Neural progenitor cell (in vitro differentiated cells): ENCODE measurements around the gene IFNK. TPM values are rescaled to one million over a fixed set of nuclear protein-coding genes. Genes with fewer than 3 reads are reported as not detected.
"Not testable (repeated sequence)": the region's sequence is repeated elsewhere in the genome, so short reads cannot be mapped to it uniquely, and the experiment has no call there.

ENCODE experiments used
- DNase-seq: peaks from one replicate; pipeline ENCODE4 v3.0.0-alpha.2; 2016; ENCODE audit warnings: low spot score
- H2AFZ ChIP-seq: fragments of 200-600 bp; sonication (generic); replicated peaks from 2 replicates; pipeline ENCODE4 v1.6.1; 2016; ENCODE audit warnings: antibody characterized with exemption
- H3F3A ChIP-seq: fragments of 200-600 bp; sonication (generic); 2 replicates; pipeline ENCODE4 v1.6.1; 2016; ENCODE audit warnings: antibody characterized with exemption, low read depth
- H3K27ac ChIP-seq: fragments of 200-600 bp; sonication (generic); 2 replicates; pipeline ENCODE4 v1.5.1; 2016; ENCODE audit warnings: mild to moderate bottlenecking
- H3K27me3 ChIP-seq: fragments of 200-600 bp; sonication (generic); 2 replicates; pipeline ENCODE4 v1.6.1; 2016; ENCODE audit warnings: mild to moderate bottlenecking, moderate library complexity
- H3K36me3 ChIP-seq: fragments of 200-600 bp; sonication (generic); 2 replicates; pipeline ENCODE4 v1.5.1; 2016
- H3K4me1 ChIP-seq: fragments of 200-600 bp; sonication (generic); 2 replicates; pipeline ENCODE4 v1.6.1; 2016; ENCODE audit warnings: mixed run types
- H3K4me2 ChIP-seq: fragments of 200-600 bp; sonication (generic); 2 replicates; pipeline ENCODE4 v1.6.1; 2016
- H3K4me3 ChIP-seq: fragments of 200-600 bp; sonication (generic); 2 replicates; pipeline ENCODE4 v1.5.1; 2016
- H3K79me2 ChIP-seq: fragments of 200-600 bp; sonication (generic); 2 replicates; pipeline ENCODE4 v1.6.1; 2016; ENCODE audit warnings: low read depth
- H3K9ac ChIP-seq: fragments of 200-600 bp; sonication (generic); 2 replicates; pipeline ENCODE4 v1.6.1; 2016
- H3K9me3 ChIP-seq: fragments of 200-600 bp; sonication (generic); 2 replicates; pipeline ENCODE4 v1.5.1; 2016; ENCODE audit warnings: low read depth
- H4K20me1 ChIP-seq: fragments of 200-600 bp; sonication (generic); 2 replicates; pipeline ENCODE4 v1.6.1; 2016; ENCODE audit warnings: low read depth
- H3K27ac Mint-ChIP-seq: 3 replicates; pipeline ENCODE4 v1.8.0; 2021; ENCODE audit warnings: mixed read lengths
- H3K27me3 Mint-ChIP-seq: 2 replicates; pipeline ENCODE4 v1.8.0; 2022; ENCODE audit warnings: low read depth, mild to moderate bottlenecking, inconsistent platforms, moderate library complexity, mixed read lengths; ENCODE audit not compliant: insufficient read depth
- H3K36me3 Mint-ChIP-seq: 3 replicates; pipeline ENCODE4 v1.8.0; 2021; ENCODE audit warnings: mixed read lengths
- H3K4me1 Mint-ChIP-seq: 3 replicates; pipeline ENCODE4 v1.8.0; 2021; ENCODE audit warnings: mixed read lengths
- H3K4me3 Mint-ChIP-seq: 3 replicates; pipeline ENCODE4 v1.8.0; 2021; ENCODE audit warnings: mild to moderate bottlenecking, moderate library complexity, mixed read lengths
- H3K9me3 Mint-ChIP-seq: 3 replicates; pipeline ENCODE4 v1.8.0; 2020; ENCODE audit warnings: mixed read lengths
- EZH2 ChIP-seq: fragments of 200-600 bp; sonication (generic); IDR thresholded peaks from 2 replicates; pipeline ENCODE4 v1.6.1; 2017; ENCODE audit warnings: antibody characterized with exemption, mild to moderate bottlenecking, moderate library complexity
- EZH2phosphoT487 ChIP-seq: fragments of 200-600 bp; sonication (generic); IDR thresholded peaks from 2 replicates; pipeline ENCODE4 v1.6.1; 2017; ENCODE audit warnings: antibody characterized with exemption
- total RNA-seq: library from RNA; depleted of rRNA; stranded (reverse); fragments of >200 nt; gene quantifications from 2 replicates; pipeline ENCODE4 v1.2.3, GENCODE V29; 2015; ENCODE audit warnings: low replicate concordance
- TF ChIP-seq, protein P1 (sequence below): fragments of 200-600 bp; sonication (generic); IDR thresholded peaks from 2 replicates; pipeline ENCODE4 v1.5.1; 2017; ENCODE audit warnings: antibody characterized with exemption, mild to moderate bottlenecking

Gene IFNK
- total RNA-seq, 1 donor from 2014 or later = not detected

DNA sequence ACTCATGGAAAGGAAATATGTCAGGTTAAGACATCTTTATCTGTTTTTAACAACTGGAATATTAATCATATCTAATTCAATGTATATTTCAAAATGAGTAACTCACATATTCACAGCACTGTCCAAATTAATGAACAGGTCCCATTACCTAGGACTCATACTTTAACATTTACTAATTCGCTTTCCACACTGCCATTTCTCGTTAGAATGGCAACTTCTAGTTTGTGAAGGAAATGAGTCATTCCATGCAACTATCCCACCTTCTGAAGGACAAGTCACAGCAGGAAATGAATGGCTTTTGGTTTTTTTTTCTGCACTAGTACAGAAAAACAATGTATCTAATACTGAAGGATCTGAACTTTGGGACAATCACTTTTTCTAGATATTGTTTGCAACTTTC lies 24.6 kb upstream of the IFNK start:
- Mint-ChIP-seq H3K4me3 (no peak overlapping the region), H3K4me1 (peaks cover 48% of the 10 kb centered on the region)

DNA sequence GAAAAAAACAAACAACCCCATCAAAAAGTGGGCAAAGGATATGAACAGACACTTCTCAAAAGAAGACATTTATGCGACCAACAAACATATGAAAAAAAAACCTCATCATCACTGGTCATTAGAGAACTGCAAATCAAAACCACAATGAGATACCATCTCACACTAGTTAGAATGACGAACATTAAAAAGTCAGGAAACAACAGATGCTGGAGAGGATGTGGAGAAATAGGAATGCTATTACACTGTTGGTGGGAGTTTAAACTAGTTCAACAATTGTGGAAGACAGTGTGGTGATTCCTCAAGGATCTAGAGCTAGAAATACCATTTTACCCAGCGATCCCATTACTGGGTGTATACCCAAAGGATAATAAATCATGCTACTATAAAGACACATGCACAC lies 23.2 kb upstream of the IFNK start:
- peaks cover 15% of the 10 kb centered on the region for H3K9me3 Mint-ChIP-seq
- not testable (repeated sequence) for H2AFZ ChIP-seq, H3K27ac Mint-ChIP-seq, H3K27ac ChIP-seq, H3K9ac ChIP-seq, H3K27me3 Mint-ChIP-seq, H3K4me2 ChIP-seq, H3K4me3 ChIP-seq, H3K9me3 ChIP-seq, DNase-seq, H3K27me3 ChIP-seq, H3K36me3 ChIP-seq, H3K4me3 Mint-ChIP-seq
- Histone ChIP-seq H3K79me2 (peaks cover 63% of the 10 kb centered on the region), H3F3A (peaks cover 37% of the 10 kb centered on the region), H4K20me1 (peaks cover 22% of the 10 kb centered on the region), H3K4me1 (peaks cover 62% of the 10 kb centered on the region)
- H3K36me3 Mint-ChIP-seq = peaks cover 13% of the 10 kb centered on the region
- peaks cover 43% of the 10 kb centered on the region for H3K4me1 Mint-ChIP-seq

More for the DNA sequence above, 24.6 kb upstream of the IFNK start:
- no peaks in the 10 kb centered on the region for H3K9me3 ChIP-seq
- H3K79me2 ChIP-seq = peaks cover 69% of the 10 kb centered on the region
- peaks cover 4% of the 10 kb centered on the region for H3K27me3 Mint-ChIP-seq
- no peak overlapping the region for H3K4me3 ChIP-seq
- H3K4me2 ChIP-seq = peak overlapping the region; percentile 33
- H3K9me3 Mint-ChIP-seq = peaks cover 10% of the 10 kb centered on the region
- H4K20me1 ChIP-seq = peaks cover 22% of the 10 kb centered on the region
- no peaks in the 10 kb centered on the region for H3K36me3 ChIP-seq
- no peak overlapping the region for H2AFZ ChIP-seq
- H3K27ac Mint-ChIP-seq = no peak overlapping the region
- no peak for DNase-seq
- peaks cover 37% of the 10 kb centered on the region for H3F3A ChIP-seq
- TF ChIP-seq, protein P1, sequence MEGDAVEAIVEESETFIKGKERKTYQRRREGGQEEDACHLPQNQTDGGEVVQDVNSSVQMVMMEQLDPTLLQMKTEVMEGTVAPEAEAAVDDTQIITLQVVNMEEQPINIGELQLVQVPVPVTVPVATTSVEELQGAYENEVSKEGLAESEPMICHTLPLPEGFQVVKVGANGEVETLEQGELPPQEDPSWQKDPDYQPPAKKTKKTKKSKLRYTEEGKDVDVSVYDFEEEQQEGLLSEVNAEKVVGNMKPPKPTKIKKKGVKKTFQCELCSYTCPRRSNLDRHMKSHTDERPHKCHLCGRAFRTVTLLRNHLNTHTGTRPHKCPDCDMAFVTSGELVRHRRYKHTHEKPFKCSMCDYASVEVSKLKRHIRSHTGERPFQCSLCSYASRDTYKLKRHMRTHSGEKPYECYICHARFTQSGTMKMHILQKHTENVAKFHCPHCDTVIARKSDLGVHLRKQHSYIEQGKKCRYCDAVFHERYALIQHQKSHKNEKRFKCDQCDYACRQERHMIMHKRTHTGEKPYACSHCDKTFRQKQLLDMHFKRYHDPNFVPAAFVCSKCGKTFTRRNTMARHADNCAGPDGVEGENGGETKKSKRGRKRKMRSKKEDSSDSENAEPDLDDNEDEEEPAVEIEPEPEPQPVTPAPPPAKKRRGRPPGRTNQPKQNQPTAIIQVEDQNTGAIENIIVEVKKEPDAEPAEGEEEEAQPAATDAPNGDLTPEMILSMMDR = no peak
- TF ChIP-seq EZH2phosphoT487 (no peak), EZH2 (no peak)
- H3K4me1 ChIP-seq = peaks cover 67% of the 10 kb centered on the region
- no peaks in the 10 kb centered on the region for H3K27me3 ChIP-seq
- no peak overlapping the region for H3K9ac ChIP-seq
- no peak overlapping the region for H3K27ac ChIP-seq
- H3K36me3 Mint-ChIP-seq = peaks cover 11% of the 10 kb centered on the region

DNA sequence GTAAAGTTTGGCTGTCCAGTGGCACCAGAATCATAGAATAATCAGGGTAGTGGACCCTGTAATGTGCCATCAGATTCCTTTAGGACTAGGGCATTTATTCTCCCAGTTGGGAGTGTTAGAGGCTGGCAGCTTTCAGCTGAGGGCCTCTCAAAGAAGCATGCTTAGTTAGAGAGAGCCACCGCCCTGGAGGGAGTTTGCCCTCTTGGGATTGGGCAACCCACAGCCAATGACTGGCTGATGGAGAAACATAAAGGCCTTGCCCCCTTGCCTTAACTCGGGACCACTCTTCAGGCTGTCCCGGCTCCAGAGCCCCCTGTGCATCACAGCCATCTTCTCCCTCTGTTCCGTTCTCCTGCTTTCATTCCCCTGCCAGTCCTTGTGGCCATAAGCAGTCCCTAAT lies 20.5 kb upstream of the IFNK start:
- Histone ChIP-seq H2AFZ (no peak overlapping the region), H3K9me3 (no peaks in the 10 kb centered on the region), H3K27me3 (no peaks in the 10 kb centered on the region), H3F3A (peaks cover 20% of the 10 kb centered on the region), H3K27ac (peak overlapping the region; percentile 49), H3K4me1 (peaks cover 35% of the 10 kb centered on the region), H3K36me3 (no peaks in the 10 kb centered on the region), H3K79me2 (peaks cover 46% of the 10 kb centered on the region), H3K4me3 (no peak overlapping the region), H3K4me2 (peak overlapping the region; percentile 21), H3K9ac (no peak overlapping the region), H4K20me1 (peaks cover 10% of the 10 kb centered on the region)
- no peak for DNase-seq
- Mint-ChIP-seq H3K36me3 (peaks cover 22% of the 10 kb centered on the region), H3K27me3 (peaks cover 6% of the 10 kb centered on the region), H3K9me3 (peaks cover 18% of the 10 kb centered on the region), H3K4me3 (no peak overlapping the region), H3K27ac (peak overlapping the region; percentile 62), H3K4me1 (peaks cover 21% of the 10 kb centered on the region)
- TF ChIP-seq, protein P1 = no peak
- TF ChIP-seq EZH2phosphoT487 = no peak
- TF ChIP-seq EZH2 = no peak

DNA sequence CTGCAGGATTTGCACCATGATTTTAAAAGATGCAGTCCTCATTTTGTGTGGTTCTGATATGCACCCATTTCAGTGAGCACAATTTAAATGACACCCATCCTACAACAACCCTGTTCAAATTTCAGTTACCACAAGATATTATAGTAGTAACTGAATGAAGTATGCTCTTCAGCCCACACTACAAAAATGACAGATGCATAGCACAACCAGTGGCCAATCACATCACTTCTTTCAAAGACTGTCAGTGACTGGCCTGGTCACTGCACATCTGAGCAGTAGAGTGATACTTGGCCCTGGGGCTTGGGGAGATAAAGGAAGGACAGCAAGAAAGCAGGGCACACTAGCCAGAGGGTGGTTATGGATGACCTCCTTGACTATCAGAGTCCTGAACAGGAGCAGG lies 19.8 kb upstream of the IFNK start:
- peaks cover 6% of the 10 kb centered on the region for H3K27me3 Mint-ChIP-seq
- H3K4me3 Mint-ChIP-seq = no peak overlapping the region
- Histone ChIP-seq H4K20me1 (peaks cover 6% of the 10 kb centered on the region), H3F3A (peaks cover 17% of the 10 kb centered on the region), H3K27ac (no peak overlapping the region), H3K4me3 (no peak overlapping the region), H3K36me3 (no peaks in the 10 kb centered on the region), H3K4me2 (no peak overlapping the region), H3K79me2 (peaks cover 39% of the 10 kb centered on the region), H3K4me1 (peaks cover 29% of the 10 kb centered on the region), H3K9ac (no peak overlapping the region), H3K27me3 (no peaks in the 10 kb centered on the region), H2AFZ (no peak overlapping the region), H3K9me3 (no peaks in the 10 kb centered on the region)
- H3K36me3 Mint-ChIP-seq = peaks cover 27% of the 10 kb centered on the region
- no peak overlapping the region for H3K27ac Mint-ChIP-seq
- H3K4me1 Mint-ChIP-seq = peaks cover 16% of the 10 kb centered on the region
- DNase-seq = no peak
- H3K9me3 Mint-ChIP-seq = peaks cover 18% of the 10 kb centered on the region
- TF ChIP-seq, protein P1 = no peak
- TF ChIP-seq EZH2phosphoT487 (no peak), EZH2 (no peak)
